Parathyroid adenoma (tissue), 2 donors: ENCODE measurements around the gene TMEM151B.
A peak's percentile ranks its signal among the peaks of the same experiment; 100 is the strongest.

Experiments
- H2AFZ ChIP-seq: fragments of 300-600 bp; sonication (generic); one replicate; pipeline ENCODE4 v1.7.0; 2017; ENCODE audit warnings: antibody characterized with exemption, mild to moderate bottlenecking
- H3K27ac ChIP-seq: fragments of 300-600 bp; sonication (generic); one replicate; pipeline ENCODE4 v1.7.0; 2017
- H3K27me3 ChIP-seq: fragments of 300-600 bp; sonication (generic); one replicate; pipeline ENCODE4 v1.7.0; 2017; ENCODE audit warnings: low read length; ENCODE audit not compliant: control insufficient read depth, insufficient read depth
- H3K36me3 ChIP-seq: fragments of 300-600 bp; sonication (generic); one replicate; pipeline ENCODE4 v1.7.0; 2017; ENCODE audit warnings: low read length; ENCODE audit not compliant: control insufficient read depth, insufficient read depth
- H3K4me1 ChIP-seq: fragments of 300-600 bp; sonication (generic); one replicate; pipeline ENCODE4 v1.7.0; 2017; ENCODE audit warnings: control low read depth
- H3K4me2 ChIP-seq: fragments of 300-600 bp; sonication (generic); one replicate; pipeline ENCODE4 v1.7.0; 2017; ENCODE audit warnings: low read length
- H3K4me3 ChIP-seq: fragments of 300-600 bp; sonication (generic); one replicate; pipeline ENCODE4 v1.7.0; 2017; ENCODE audit warnings: low read depth, low read length
- H3K79me2 ChIP-seq: fragments of 300-600 bp; sonication (generic); one replicate; pipeline ENCODE4 v1.7.0; 2017; ENCODE audit warnings: control low read depth
- H3K9ac ChIP-seq: fragments of 300-600 bp; sonication (generic); one replicate; pipeline ENCODE4 v1.7.0; 2017; ENCODE audit warnings: mild to moderate bottlenecking
- H3K9me3 ChIP-seq: fragments of 300-600 bp; sonication (generic); one replicate; pipeline ENCODE4 v1.7.0; 2017; ENCODE audit warnings: low read length; ENCODE audit not compliant: control insufficient read depth
- TF ChIP-seq, protein P1 (sequence below): fragments of 300-600 bp; sonication (generic); IDR thresholded peaks from one replicate; pipeline ENCODE4 v1.7.0; 2017; ENCODE audit warnings: antibody characterized with exemption, mild to moderate bottlenecking
- donor health status: primary hyperparathyroidism.

TMEM151B gene

DNA sequence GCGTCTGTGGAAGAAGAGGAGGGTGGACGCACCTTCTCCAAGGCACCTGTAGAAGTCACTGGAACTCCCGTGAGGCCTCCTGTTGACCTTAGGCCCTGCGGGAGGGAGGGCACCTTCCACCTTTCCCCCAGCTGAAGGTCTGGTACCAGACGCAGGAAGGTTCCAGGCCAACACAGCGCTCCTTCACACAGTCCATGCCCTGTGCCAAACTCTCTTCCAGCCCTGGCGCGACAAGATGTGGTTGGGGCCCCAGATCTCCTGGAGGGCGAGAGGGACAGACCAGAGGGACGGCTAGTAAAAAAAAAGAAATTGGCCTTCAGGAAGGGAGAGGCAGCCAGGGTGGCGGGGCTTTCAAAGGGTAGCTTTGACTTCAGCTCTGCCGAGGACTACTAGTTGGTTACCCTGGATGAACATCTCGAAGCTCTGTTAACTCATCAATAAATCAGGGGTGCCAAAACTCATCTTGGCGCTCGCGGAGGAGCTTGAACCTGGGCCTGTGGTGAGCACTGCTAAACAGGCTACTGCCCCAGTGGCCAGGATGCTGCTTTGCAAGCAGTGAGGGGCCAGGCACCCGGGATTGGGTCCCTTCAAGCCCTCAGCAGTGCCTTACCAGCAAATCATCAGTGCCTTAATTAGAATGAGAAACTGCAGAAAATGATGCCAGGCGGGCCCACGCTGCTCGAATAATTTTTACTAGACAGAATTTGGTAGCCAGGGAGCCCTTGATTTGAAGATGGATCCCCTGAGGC is 28.0 kb downstream of the TMEM151B start:
- Histone ChIP-seq H3K4me2 (peak overlapping the region; percentile 64), H3K79me2 (no peaks in the 10 kb centered on the region), H3K9ac (no peak overlapping the region), H3K36me3 (no peaks in the 10 kb centered on the region), H3K27ac (no peak overlapping the region), H3K9me3 (no peaks in the 10 kb centered on the region), H2AFZ (peak overlapping the region; percentile 83), H3K27me3 (no peaks in the 10 kb centered on the region), H3K4me3 (peak overlapping the region; percentile 48), H3K4me1 (no peaks in the 10 kb centered on the region)
- TF ChIP-seq, protein P1, sequence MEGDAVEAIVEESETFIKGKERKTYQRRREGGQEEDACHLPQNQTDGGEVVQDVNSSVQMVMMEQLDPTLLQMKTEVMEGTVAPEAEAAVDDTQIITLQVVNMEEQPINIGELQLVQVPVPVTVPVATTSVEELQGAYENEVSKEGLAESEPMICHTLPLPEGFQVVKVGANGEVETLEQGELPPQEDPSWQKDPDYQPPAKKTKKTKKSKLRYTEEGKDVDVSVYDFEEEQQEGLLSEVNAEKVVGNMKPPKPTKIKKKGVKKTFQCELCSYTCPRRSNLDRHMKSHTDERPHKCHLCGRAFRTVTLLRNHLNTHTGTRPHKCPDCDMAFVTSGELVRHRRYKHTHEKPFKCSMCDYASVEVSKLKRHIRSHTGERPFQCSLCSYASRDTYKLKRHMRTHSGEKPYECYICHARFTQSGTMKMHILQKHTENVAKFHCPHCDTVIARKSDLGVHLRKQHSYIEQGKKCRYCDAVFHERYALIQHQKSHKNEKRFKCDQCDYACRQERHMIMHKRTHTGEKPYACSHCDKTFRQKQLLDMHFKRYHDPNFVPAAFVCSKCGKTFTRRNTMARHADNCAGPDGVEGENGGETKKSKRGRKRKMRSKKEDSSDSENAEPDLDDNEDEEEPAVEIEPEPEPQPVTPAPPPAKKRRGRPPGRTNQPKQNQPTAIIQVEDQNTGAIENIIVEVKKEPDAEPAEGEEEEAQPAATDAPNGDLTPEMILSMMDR: no peak

GRCh38 chr6:44298864-44299263 is 28.6 kb downstream of the TMEM151B start:
- TF ChIP-seq, protein P1: no peak
- no peak overlapping the region for H2AFZ ChIP-seq
- H3K9ac ChIP-seq: no peak overlapping the region
- H3K27ac ChIP-seq: no peak overlapping the region
- H3K79me2 ChIP-seq: no peaks in the 10 kb centered on the region
- H3K4me3 ChIP-seq: no peak overlapping the region
- no peaks in the 10 kb centered on the region for H3K9me3 ChIP-seq
- no peaks in the 10 kb centered on the region for H3K27me3 ChIP-seq
- no peak overlapping the region for H3K4me2 ChIP-seq
- no peaks in the 10 kb centered on the region for H3K36me3 ChIP-seq
- H3K4me1 ChIP-seq: no peaks in the 10 kb centered on the region

DNA sequence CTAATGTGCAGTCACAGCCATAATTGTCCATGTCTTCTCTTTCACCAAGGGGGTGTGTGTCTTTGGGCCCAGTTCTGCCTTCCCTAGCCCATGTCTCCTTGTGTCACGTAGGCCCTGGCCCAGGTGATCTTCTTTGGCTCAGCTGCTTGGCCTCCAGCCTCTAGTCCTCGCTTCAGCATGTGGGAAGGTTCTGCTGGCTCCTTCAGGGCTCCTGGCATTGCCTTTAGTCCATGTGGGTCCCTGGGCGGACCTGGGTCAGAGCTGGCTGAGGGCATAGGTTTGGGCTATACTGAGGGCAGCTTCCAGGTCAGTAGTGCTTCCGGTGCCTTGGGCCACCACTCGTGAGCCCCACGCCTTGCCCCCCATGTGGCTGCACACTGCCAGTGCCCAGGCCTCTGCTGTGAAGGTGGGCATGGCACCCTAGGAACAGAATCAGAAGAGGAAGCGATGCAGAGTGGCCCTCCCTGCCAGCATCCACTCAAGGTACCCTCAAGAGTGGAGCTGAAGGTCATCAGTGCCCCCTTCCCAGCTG is 30.1 kb downstream of the TMEM151B start:
- Histone ChIP-seq H3K4me3 (no peak overlapping the region), H3K9ac (no peak overlapping the region), H3K4me2 (no peak overlapping the region), H3K9me3 (no peaks in the 10 kb centered on the region), H3K36me3 (no peaks in the 10 kb centered on the region), H3K79me2 (no peaks in the 10 kb centered on the region), H2AFZ (no peak overlapping the region), H3K27ac (no peak overlapping the region), H3K4me1 (no peaks in the 10 kb centered on the region), H3K27me3 (no peaks in the 10 kb centered on the region)
- TF ChIP-seq, protein P1: no peak

- TF ChIP-seq, protein P1: no peak
- Histone ChIP-seq H2AFZ (no peak overlapping the region), H3K9ac (no peak overlapping the region), H3K4me1 (no peaks in the 10 kb centered on the region), H3K9me3 (no peaks in the 10 kb centered on the region), H3K36me3 (no peaks in the 10 kb centered on the region), H3K27me3 (no peaks in the 10 kb centered on the region), H3K27ac (no peak overlapping the region), H3K4me2 (no peak overlapping the region), H3K79me2 (no peaks in the 10 kb centered on the region), H3K4me3 (no peak overlapping the region)
These were observed 30.9 kb downstream of the TMEM151B start for GRCh38 chr6:44301106-44301505.
